ENCODE data around the gene ZFPM1.

The ZFPM1 gene

GRCh38 chr16:88430185-88430523 lies 22.9 kb upstream of the ZFPM1 start:
- peak overlapping the region in 1 of 2 donors; percentile 56 for H3K4me3 ChIP-seq (ENCODE audit: low read depth in 1 of 2, low read length in 2 of 2)
- no peaks in the 10 kb centered on the region for H3K36me3 ChIP-seq (ENCODE audit: control insufficient read depth in 1 of 2, insufficient read depth in 2 of 2, low read length in 2 of 2)
- H3K27me3 ChIP-seq (ENCODE audit: low read depth, low read length), result no peaks in the 10 kb centered on the region
- H3K4me1 ChIP-seq (ENCODE audit: control insufficient read depth in 1 of 2, insufficient read depth in 2 of 2, low read length in 2 of 2), result peaks cover 0 to 15% of the 10 kb centered on the region in 2 donors
- no peaks in the 10 kb centered on the region for H3K9me3 ChIP-seq (ENCODE audit: control insufficient read depth in 1 of 2, low read length in 2 of 2)
- no peak overlapping the region for H3K27ac ChIP-seq (ENCODE audit: low read length)

- H3K36me3 ChIP-seq (ENCODE audit: control insufficient read depth in 1 of 2, insufficient read depth in 2 of 2, low read length in 2 of 2), result no peaks in the 10 kb centered on the region
- H3K27me3 ChIP-seq (ENCODE audit: low read depth, low read length), result no peaks in the 10 kb centered on the region
- no peaks in the 10 kb centered on the region for H3K9me3 ChIP-seq (ENCODE audit: control insufficient read depth in 1 of 2, low read length in 2 of 2)
- peaks cover 0 to 15% of the 10 kb centered on the region in 2 donors for H3K4me1 ChIP-seq (ENCODE audit: control insufficient read depth in 1 of 2, insufficient read depth in 2 of 2, low read length in 2 of 2)
- H3K4me3 ChIP-seq (ENCODE audit: low read depth in 1 of 2, low read length in 2 of 2), result peak overlapping the region; percentile 3 to 56
- H3K27ac ChIP-seq (ENCODE audit: low read length), result no peak overlapping the region
These were observed 22.3 kb upstream of the ZFPM1 start for GRCh38 chr16:88430524-88431446.

- Histone ChIP-seq H3K27me3 (ENCODE audit: low read depth, low read length) (no peaks in the 10 kb centered on the region), H3K27ac (ENCODE audit: low read length) (no peak overlapping the region), H3K36me3 (ENCODE audit: control insufficient read depth in 1 of 2, insufficient read depth in 2 of 2, low read length in 2 of 2) (no peaks in the 10 kb centered on the region), H3K4me3 (ENCODE audit: low read depth in 1 of 2, low read length in 2 of 2) (no peak overlapping the region), H3K9me3 (ENCODE audit: control insufficient read depth in 1 of 2, low read length in 2 of 2) (no peaks in the 10 kb centered on the region), H3K4me1 (ENCODE audit: control insufficient read depth in 1 of 2, insufficient read depth in 2 of 2, low read length in 2 of 2) (peaks cover 0 to 15% of the 10 kb centered on the region in 2 donors)
These were observed 21.4 kb upstream of the ZFPM1 start for GRCh38 chr16:88431651-88432050.

GRCh38 chr16:88432174-88432573 lies 20.9 kb upstream of the ZFPM1 start:
- Histone ChIP-seq H3K27ac (ENCODE audit: low read length) (no peak overlapping the region), H3K4me3 (ENCODE audit: low read depth in 1 of 2, low read length in 2 of 2) (no peak overlapping the region), H3K27me3 (ENCODE audit: low read depth, low read length) (no peaks in the 10 kb centered on the region), H3K4me1 (ENCODE audit: control insufficient read depth in 1 of 2, insufficient read depth in 2 of 2, low read length in 2 of 2) (peaks cover 0 to 15% of the 10 kb centered on the region in 2 donors), H3K9me3 (ENCODE audit: control insufficient read depth in 1 of 2, low read length in 2 of 2) (no peaks in the 10 kb centered on the region), H3K36me3 (ENCODE audit: control insufficient read depth in 1 of 2, insufficient read depth in 2 of 2, low read length in 2 of 2) (no peaks in the 10 kb centered on the region)

- Histone ChIP-seq H3K27ac (ENCODE audit: low read length) (no peak overlapping the region), H3K4me3 (ENCODE audit: low read depth in 1 of 2, low read length in 2 of 2) (no peak overlapping the region), H3K27me3 (ENCODE audit: low read depth, low read length) (no peaks in the 10 kb centered on the region), H3K4me1 (ENCODE audit: control insufficient read depth in 1 of 2, insufficient read depth in 2 of 2, low read length in 2 of 2) (peaks cover 0 to 19% of the 10 kb centered on the region in 2 donors), H3K36me3 (ENCODE audit: control insufficient read depth in 1 of 2, insufficient read depth in 2 of 2, low read length in 2 of 2) (no peaks in the 10 kb centered on the region), H3K9me3 (ENCODE audit: control insufficient read depth in 1 of 2, low read length in 2 of 2) (no peaks in the 10 kb centered on the region)
These were observed 20.3 kb upstream of the ZFPM1 start for GRCh38 chr16:88432753-88433152.

- Histone ChIP-seq H3K27ac (ENCODE audit: low read length) (no peak overlapping the region), H3K4me3 (ENCODE audit: low read depth in 1 of 2, low read length in 2 of 2) (no peak overlapping the region), H3K9me3 (ENCODE audit: control insufficient read depth in 1 of 2, low read length in 2 of 2) (no peaks in the 10 kb centered on the region), H3K27me3 (ENCODE audit: low read depth, low read length) (no peaks in the 10 kb centered on the region), H3K4me1 (ENCODE audit: control insufficient read depth in 1 of 2, insufficient read depth in 2 of 2, low read length in 2 of 2) (peaks cover 0 to 19% of the 10 kb centered on the region in 2 donors), H3K36me3 (ENCODE audit: control insufficient read depth in 1 of 2, insufficient read depth in 2 of 2, low read length in 2 of 2) (no peaks in the 10 kb centered on the region)
These were observed 19.3 kb upstream of the ZFPM1 start for GRCh38 chr16:88433632-88434352.

- H3K9me3 ChIP-seq (ENCODE audit: control insufficient read depth in 1 of 2, low read length in 2 of 2), result no peaks in the 10 kb centered on the region
- no peak overlapping the region for H3K27ac ChIP-seq (ENCODE audit: low read length)
- peaks cover 0 to 19% of the 10 kb centered on the region in 2 donors for H3K4me1 ChIP-seq (ENCODE audit: control insufficient read depth in 1 of 2, insufficient read depth in 2 of 2, low read length in 2 of 2)
- H3K27me3 ChIP-seq (ENCODE audit: low read depth, low read length), result no peaks in the 10 kb centered on the region
- no peaks in the 10 kb centered on the region for H3K36me3 ChIP-seq (ENCODE audit: control insufficient read depth in 1 of 2, insufficient read depth in 2 of 2, low read length in 2 of 2)
- no peak overlapping the region for H3K4me3 ChIP-seq (ENCODE audit: low read depth in 1 of 2, low read length in 2 of 2)
These were observed 18.8 kb upstream of the ZFPM1 start for GRCh38 chr16:88434353-88434690.

GRCh38 chr16:88434746-88435145 lies 18.3 kb upstream of the ZFPM1 start:
- H3K9me3 ChIP-seq (ENCODE audit: control insufficient read depth in 1 of 2, low read length in 2 of 2), result no peaks in the 10 kb centered on the region
- H3K27me3 ChIP-seq (ENCODE audit: low read depth, low read length), result no peaks in the 10 kb centered on the region
- H3K36me3 ChIP-seq (ENCODE audit: control insufficient read depth in 1 of 2, insufficient read depth in 2 of 2, low read length in 2 of 2), result no peaks in the 10 kb centered on the region
- H3K4me1 ChIP-seq (ENCODE audit: control insufficient read depth in 1 of 2, insufficient read depth in 2 of 2, low read length in 2 of 2), result peaks cover 0 to 17% of the 10 kb centered on the region in 2 donors
- H3K27ac ChIP-seq (ENCODE audit: low read length), result no peak overlapping the region
- H3K4me3 ChIP-seq (ENCODE audit: low read depth in 1 of 2, low read length in 2 of 2), result no peak overlapping the region

GRCh38 chr16:88435437-88436355 lies 17.4 kb upstream of the ZFPM1 start:
- Histone ChIP-seq H3K36me3 (ENCODE audit: control insufficient read depth in 1 of 2, insufficient read depth in 2 of 2, low read length in 2 of 2) (no peaks in the 10 kb centered on the region), H3K27me3 (ENCODE audit: low read depth, low read length) (no peaks in the 10 kb centered on the region), H3K4me1 (ENCODE audit: control insufficient read depth in 1 of 2, insufficient read depth in 2 of 2, low read length in 2 of 2) (peaks cover 0 to 9% of the 10 kb centered on the region in 2 donors), H3K9me3 (ENCODE audit: control insufficient read depth in 1 of 2, low read length in 2 of 2) (no peaks in the 10 kb centered on the region), H3K4me3 (ENCODE audit: low read depth in 1 of 2, low read length in 2 of 2) (no peak overlapping the region), H3K27ac (ENCODE audit: low read length) (no peak overlapping the region)

- H3K9me3 ChIP-seq (ENCODE audit: control insufficient read depth in 1 of 2, low read length in 2 of 2), result no peaks in the 10 kb centered on the region
- no peaks in the 10 kb centered on the region for H3K36me3 ChIP-seq (ENCODE audit: control insufficient read depth in 1 of 2, insufficient read depth in 2 of 2, low read length in 2 of 2)
- no peak overlapping the region for H3K4me3 ChIP-seq (ENCODE audit: low read depth in 1 of 2, low read length in 2 of 2)
- peaks cover 0 to 4% of the 10 kb centered on the region in 2 donors for H3K4me1 ChIP-seq (ENCODE audit: control insufficient read depth in 1 of 2, insufficient read depth in 2 of 2, low read length in 2 of 2)
- no peak overlapping the region for H3K27ac ChIP-seq (ENCODE audit: low read length)
- H3K27me3 ChIP-seq (ENCODE audit: low read depth, low read length), result no peaks in the 10 kb centered on the region
These were observed 16.3 kb upstream of the ZFPM1 start for GRCh38 chr16:88436796-88437195.

All from muscle layer of duodenum (tissue), 2 donors.